Measurements from ENCODE around the gene SEMA4G.

SEMA4G gene

GRCh38 chr10:101011517-101012423, 42.5 kb downstream of the SEMA4G start:
- no peak overlapping the region for H3K4me3 ChIP-seq (ENCODE audit: low read depth, low read length)
- TF ChIP-seq CTCF (IDR thresholded peaks at IDR 0.05; ENCODE audit: insufficient read depth, low read depth, low read length, missing control alignments) = no peak
- no peak for DNase-seq (ENCODE audit: low read depth)

GRCh38 chr10:101012525-101013364, 43.4 kb downstream of the SEMA4G start:
- peak; percentile 86 for TF ChIP-seq CTCF (IDR thresholded peaks at IDR 0.05; ENCODE audit: insufficient read depth, low read depth, low read length, missing control alignments)
- peak; percentile 84 for DNase-seq (ENCODE audit: low read depth)
- H3K4me3 ChIP-seq (ENCODE audit: low read depth, low read length) = no peak overlapping the region

- DNase-seq (ENCODE audit: low read depth) = no peak
- H3K4me3 ChIP-seq (ENCODE audit: low read depth, low read length) = no peak overlapping the region
- no peak for TF ChIP-seq CTCF (IDR thresholded peaks at IDR 0.05; ENCODE audit: insufficient read depth, low read depth, low read length, missing control alignments)
These were observed 44.1 kb downstream of the SEMA4G start for GRCh38 chr10:101013365-101013825.

- peak; percentile 65 for DNase-seq (ENCODE audit: low read depth)
- TF ChIP-seq CTCF (IDR thresholded peaks at IDR 0.05; ENCODE audit: insufficient read depth, low read depth, low read length, missing control alignments) = peak; percentile 97
- no peak overlapping the region for H3K4me3 ChIP-seq (ENCODE audit: low read depth, low read length)
These were observed 45.1 kb downstream of the SEMA4G start for GRCh38 chr10:101014230-101014884.

GRCh38 chr10:101014966-101015581, 45.8 kb downstream of the SEMA4G start:
- H3K4me3 ChIP-seq (ENCODE audit: low read depth, low read length) = no peak overlapping the region
- no peak for DNase-seq (ENCODE audit: low read depth)
- no peak for TF ChIP-seq CTCF (IDR thresholded peaks at IDR 0.05; ENCODE audit: insufficient read depth, low read depth, low read length, missing control alignments)

GRCh38 chr10:101015582-101015973, 46.3 kb downstream of the SEMA4G start:
- no peak overlapping the region for H3K4me3 ChIP-seq (ENCODE audit: low read depth, low read length)
- no peak for TF ChIP-seq CTCF (IDR thresholded peaks at IDR 0.05; ENCODE audit: insufficient read depth, low read depth, low read length, missing control alignments)
- no peak for DNase-seq (ENCODE audit: low read depth)
